Spleen (tissue), 11 donors: ENCODE measurements around the gene PRAMEF12. TPM values are rescaled to one million over a fixed set of nuclear protein-coding genes. Genes with fewer than 3 reads are reported as not detected.

Source experiments
- DNase-seq: peaks from one replicate; pipeline ENCODE4 v3.0.0-alpha.2; 2020
- H3K27ac ChIP-seq, 8 donors: fragments of 200-600 bp; sonication (generic) in 7 of 8; 1 replicate in 4 of 8; 2 replicates in 4 of 8; pipeline versions ENCODE4 v1.5.0 to v1.8.0; 2016 to 2021; ENCODE audit warnings: inconsistent platforms in 4 of 8, mild to moderate bottlenecking in 4 of 8, moderate library complexity in 1 of 8
- H3K27me3 ChIP-seq, 7 donors: fragments of 200-600 bp; sonication (generic) in 6 of 7; replicated peaks in 1 of 7; 1 replicate in 4 of 7; 2 replicates in 3 of 7; pipeline versions ENCODE4 v1.5.0 to v1.8.0; 2016 to 2021; ENCODE audit warnings: inconsistent platforms in 3 of 7, mild to moderate bottlenecking in 1 of 7
- H3K36me3 ChIP-seq, 6 donors: fragments of 200-600 bp; sonication (generic) in 5 of 6; 1 replicate in 4 of 6; 2 replicates in 2 of 6; pipeline versions ENCODE4 v1.5.0 to v1.8.0; 2016 to 2021; ENCODE audit warnings: inconsistent platforms in 2 of 6
- H3K4me1 ChIP-seq, 6 donors: fragments of 200-600 bp; sonication (generic) in 5 of 6; 1 replicate in 3 of 6; 2 replicates in 3 of 6; pipeline versions ENCODE4 v1.5.0 to v1.8.0; 2016 to 2021; ENCODE audit warnings: inconsistent platforms in 3 of 6
- H3K4me3 ChIP-seq, 8 donors: fragments of 200-600 bp; sonication (generic) in 7 of 8; 1 replicate in 4 of 8; 2 replicates in 4 of 8; pipeline versions ENCODE4 v1.5.0 to v1.8.0; 2016 to 2021; ENCODE audit warnings: inconsistent platforms in 4 of 8, mild to moderate bottlenecking in 4 of 8, moderate library complexity in 2 of 8
- H3K9me3 ChIP-seq, 8 donors: fragments of 200-600 bp; sonication (generic) in 7 of 8; 1 replicate in 4 of 8; 2 replicates in 4 of 8; pipeline versions ENCODE4 v1.5.0 to v1.8.0; 2016 to 2021; ENCODE audit warnings: inconsistent platforms in 4 of 8
- CTCF ChIP-seq, 11 experiments: fragments of 200-600 bp in 7 of 11; fragments of 450-650 bp in 4 of 11; sonication (generic) in 4 of 11; IDR thresholded peaks in 8 of 11; conservative IDR thresholded peaks in 3 of 11; 1 replicate in 7 of 11; 2 replicates in 4 of 11; pipeline versions ENCODE4 v1.4.0 to v1.8.0; 2016 to 2021; ENCODE audit warnings: antibody characterized with exemption in 11 of 11, inconsistent platforms in 4 of 11, mild to moderate bottlenecking in 1 of 11
- POLR2A ChIP-seq, 3 donors: fragments of 450-650 bp; IDR thresholded peaks; one replicate each; pipeline ENCODE4 v1.5.1; 2017; ENCODE audit warnings: antibody characterized with exemption in 3 of 3, mild to moderate bottlenecking in 1 of 3
- POLR2AphosphoS5 ChIP-seq, 3 donors: sonication (generic); formaldehyde crosslinking; IDR thresholded peaks; one replicate each; pipeline ENCODE4 v1.5.1; 2017; ENCODE audit warnings: antibody characterized with exemption in 3 of 3
- WGBS, 5 donors: extraction: QIAGEN DNeasy Blood & Tissue Kit in 3 of 5; methylation state at CpG; one replicate each; pipeline versions ENCODE4 v1.1.5 to v1.1.7; 2013 to 2018; 5-methylcytosine and 5-hydroxymethylcytosine counted together
- intact Hi-C: fragments of 100-400 bp; cut with DNase I; formaldehyde crosslinking; loops from one replicate; pipeline ENCODE4 v1.15.0; 2023; ENCODE audit warnings: low total_unique reads
- polyA plus RNA-seq, 3 donors: library from polyadenylated mRNA; stranded (reverse); fragments of 200-250 nt; gene quantifications; one replicate each; pipeline ENCODE4 v1.2.1, GENCODE V29; 2013
- total RNA-seq, 7 donors: library from RNA; depleted of rRNA in 3 of 7; stranded (reverse); fragments of >200 nt in 3 of 7; fragmentation: NEBNext Ultra II Directional in 4 of 7; extraction: Animal tissue kit (Norgen Biotek cat#: 25700) in 4 of 7; gene quantifications; one replicate each; pipeline versions ENCODE4 v1.1.0 to v1.2.1, GENCODE V29; 2016 to 2021
- donor health status: healthy with polysubstance abuse.
- donor health status: DM: no; HTN: no; CAD: no; lungs with moderate emphysema.
- donor health status: DM: no; HTN: no; CAD: no.
- donor health status: Bipolar disorder and iron deficiency.
- donor health status: healthy.
- donor health status: DM: no; HTN: no; CAD: no.
- donor health status: DM: yes; HTN: yes; CAD: no.

The PRAMEF12 gene
- total and polyA plus RNA-seq, 10 donors, result not detected

GRCh38 chr1:12756768-12757413 lies 16.6 kb upstream of the PRAMEF12 start:
- no peaks in the 10 kb centered on the region for H3K9me3 ChIP-seq
- no peak overlapping the region for H3K4me3 ChIP-seq
- H3K4me1 ChIP-seq, result no peaks in the 10 kb centered on the region
- TF ChIP-seq POLR2A (IDR thresholded peaks at IDR 0.05), result no peak
- no peak for TF ChIP-seq CTCF (IDR thresholded peaks at IDR 0.05 in 8 of 11, conservative IDR thresholded peaks at IDR 0.05 in 3 of 11)
- no peak for TF ChIP-seq POLR2AphosphoS5 (IDR thresholded peaks at IDR 0.05)
- intact Hi-C loops, result no loop called here
- H3K36me3 ChIP-seq, result no peaks in the 10 kb centered on the region
- H3K27me3 ChIP-seq, result peaks cover 0 to 55% (median 0%) of the 10 kb centered on the region in 7 donors
- WGBS, 5 donors, result 76 to 88% (median 77%) methylated on average over 6 of the region's 6 CpGs
- H3K27ac ChIP-seq, result no peak overlapping the region
- DNase-seq, result no peak

GRCh38 chr1:12757836-12758235 lies 15.7 kb upstream of the PRAMEF12 start:
- Histone ChIP-seq H3K36me3 (no peaks in the 10 kb centered on the region), H3K27me3 (peaks cover 0 to 55% (median 0%) of the 10 kb centered on the region in 7 donors), H3K4me3 (no peak overlapping the region), H3K4me1 (no peaks in the 10 kb centered on the region), H3K27ac (no peak overlapping the region), H3K9me3 (no peaks in the 10 kb centered on the region)
- no peak for DNase-seq
- TF ChIP-seq POLR2A (IDR thresholded peaks at IDR 0.05), result no peak
- no peak for TF ChIP-seq CTCF (IDR thresholded peaks at IDR 0.05 in 8 of 11, conservative IDR thresholded peaks at IDR 0.05 in 3 of 11)
- no peak for TF ChIP-seq POLR2AphosphoS5 (IDR thresholded peaks at IDR 0.05)
- 64 to 73% (median 70%) methylated on average over 6 of the region's 6 CpGs for WGBS, 5 donors
- intact Hi-C loops, result no loop called here

GRCh38 chr1:12760256-12760795 lies 13.2 kb upstream of the PRAMEF12 start:
- intact Hi-C loops, result no loop called here
- H3K36me3 ChIP-seq, result no peaks in the 10 kb centered on the region
- no peak for DNase-seq
- H3K27ac ChIP-seq, result no peak overlapping the region
- TF ChIP-seq POLR2A (IDR thresholded peaks at IDR 0.05), result no peak
- TF ChIP-seq CTCF (IDR thresholded peaks at IDR 0.05 in 8 of 11, conservative IDR thresholded peaks at IDR 0.05 in 3 of 11), result no peak
- no peak for TF ChIP-seq POLR2AphosphoS5 (IDR thresholded peaks at IDR 0.05)
- peaks cover 0 to 53% (median 0%) of the 10 kb centered on the region in 7 donors for H3K27me3 ChIP-seq
- no peak overlapping the region for H3K4me3 ChIP-seq
- 59 to 74% (median 64%) methylated on average over 6 to 7 of the region's 7 CpGs for WGBS, 5 donors
- no peaks in the 10 kb centered on the region for H3K4me1 ChIP-seq
- no peaks in the 10 kb centered on the region for H3K9me3 ChIP-seq

GRCh38 chr1:12761781-12762180 lies 11.8 kb upstream of the PRAMEF12 start:
- no peak for DNase-seq
- WGBS, 5 donors, result 62 to 88% (median 82%) methylated on average over 5 of the region's 5 CpGs
- Histone ChIP-seq H3K4me3 (no peak overlapping the region), H3K27ac (no peak overlapping the region), H3K4me1 (no peaks in the 10 kb centered on the region), H3K27me3 (peaks cover 0 to 41% (median 0%) of the 10 kb centered on the region in 7 donors), H3K9me3 (no peaks in the 10 kb centered on the region), H3K36me3 (no peaks in the 10 kb centered on the region)
- TF ChIP-seq POLR2A (IDR thresholded peaks at IDR 0.05) (no peak), POLR2AphosphoS5 (IDR thresholded peaks at IDR 0.05) (no peak), CTCF (IDR thresholded peaks at IDR 0.05 in 8 of 11, conservative IDR thresholded peaks at IDR 0.05 in 3 of 11) (no peak)
- intact Hi-C loops, result no loop called here
